H54 (cell line): ENCODE results near the gene UACA.
"Not testable (repeated sequence)": the region's sequence is repeated elsewhere in the genome, so short reads cannot be mapped to it uniquely, and the experiment has no call there.

ENCODE experiments used
- DNase-seq: peaks from one replicate; pipeline ENCODE4 v3.0.0; 2011; ENCODE audit warnings: low spot score, mixed read lengths; ENCODE audit not compliant: insufficient read length
- FAIRE-seq: peaks from 3 replicates; lab custom pipeline; 2011; peaks lifted over from hg19 to GRCh38; lab: Jason Lieb, UNC
- POLR2A ChIP-seq: IDR thresholded peaks from 2 replicates; pipeline ENCODE4 v1.6.1; 2011; ENCODE audit warnings: low read depth, mild to moderate bottlenecking, low read length

Gene UACA

DNA sequence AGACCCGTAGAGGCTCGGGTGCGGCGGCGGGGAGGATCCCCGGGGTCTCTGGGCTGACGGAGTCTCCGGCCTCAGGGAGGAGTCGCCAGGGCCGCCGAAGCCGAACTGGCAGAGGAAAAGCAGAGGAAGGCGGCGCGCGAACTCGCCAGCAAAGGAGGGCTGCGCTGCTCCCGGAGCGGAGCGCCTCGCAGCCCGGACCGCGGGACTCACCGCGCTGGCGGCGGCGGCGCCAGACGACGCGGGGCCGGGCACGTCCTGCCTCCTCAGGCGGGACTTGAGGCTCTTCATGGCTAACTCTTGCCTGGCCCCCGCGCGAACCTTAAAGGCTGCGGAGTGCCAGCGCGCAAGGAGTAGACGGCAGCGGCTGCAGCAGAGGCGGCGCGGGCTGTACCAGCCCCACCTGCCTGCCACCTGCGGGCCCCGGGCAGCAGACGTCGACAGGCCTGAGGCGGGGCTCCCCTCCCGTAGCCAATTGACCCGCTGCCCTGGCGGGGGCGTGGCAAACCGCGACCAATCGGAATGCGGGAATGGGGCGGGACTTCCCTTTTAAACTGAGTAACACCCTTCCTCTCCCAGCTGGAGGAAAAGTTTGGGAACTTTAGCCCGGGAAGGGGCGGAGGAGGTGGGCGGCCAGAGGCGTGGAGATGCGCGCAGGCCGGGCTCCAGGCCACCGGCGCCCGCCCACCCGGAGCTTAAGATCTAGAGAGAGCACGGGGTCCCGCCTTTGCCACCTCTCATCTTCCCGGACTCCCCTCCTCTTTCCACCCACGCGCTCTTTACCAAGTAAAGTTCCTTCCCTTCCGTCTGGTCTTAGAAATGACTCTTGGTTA lies at the start of gene UACA:
TSS of gene UACA (minus strand) at position 439 of the 830 bp plus-strand sequence. CDS start at position 288, 151 bp downstream.
- peak; percentile 61 for FAIRE-seq
- peak; percentile 91 for TF ChIP-seq POLR2A
- peak; percentile 68 for DNase-seq

- DNase-seq (no peak), FAIRE-seq (no peak)
- no peak for TF ChIP-seq POLR2A
Observed at GRCh38 chr15:70812827-70813364, 49.5 kb upstream of the UACA start.

DNA sequence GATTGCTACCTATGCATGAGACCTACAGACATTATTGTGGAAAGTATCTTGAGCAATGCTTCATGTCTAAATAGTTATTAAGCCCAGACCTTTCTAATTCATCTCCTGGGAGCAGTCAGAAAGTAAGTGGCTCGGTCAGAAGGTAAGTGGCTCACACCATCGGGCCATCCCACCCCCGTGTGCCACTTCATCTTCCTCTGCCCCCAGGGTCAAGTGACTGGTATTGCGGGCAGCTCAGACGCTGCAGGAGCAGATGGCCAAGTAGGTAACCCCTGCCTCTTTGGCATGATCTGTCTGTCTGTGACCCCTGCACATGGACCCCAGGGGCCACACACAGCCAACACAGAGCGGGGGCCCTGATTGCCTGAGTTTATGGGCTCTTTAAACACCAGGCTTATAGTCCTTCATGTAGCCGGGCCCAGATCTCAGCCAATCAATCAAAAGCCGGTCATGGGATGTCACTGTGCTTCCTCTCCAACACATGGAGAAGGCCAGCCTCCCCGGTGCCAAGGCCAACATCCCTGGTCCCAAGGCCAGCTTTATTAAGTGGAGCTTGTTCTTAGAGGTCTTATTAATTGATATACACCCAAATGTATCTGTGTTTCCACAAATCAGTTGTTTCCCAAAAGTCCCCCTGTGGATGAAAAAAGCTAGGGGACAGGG lies 47.7 kb upstream of the UACA start:
- no peak for TF ChIP-seq POLR2A
- FAIRE-seq: no peak
- DNase-seq: no peak

- FAIRE-seq (no peak), DNase-seq (no peak)
- TF ChIP-seq POLR2A: no peak
Observed at GRCh38 chr15:70806992-70807712, 43.8 kb upstream of the UACA start.

- DNase-seq, FAIRE-seq: not testable (repeated sequence)
Observed at GRCh38 chr15:70804388-70804787, 41.0 kb upstream of the UACA start.

- DNase-seq (peak; percentile 37), FAIRE-seq (no peak)
- TF ChIP-seq POLR2A: no peak
Observed at GRCh38 chr15:70802629-70803028, 39.3 kb upstream of the UACA start.

DNA sequence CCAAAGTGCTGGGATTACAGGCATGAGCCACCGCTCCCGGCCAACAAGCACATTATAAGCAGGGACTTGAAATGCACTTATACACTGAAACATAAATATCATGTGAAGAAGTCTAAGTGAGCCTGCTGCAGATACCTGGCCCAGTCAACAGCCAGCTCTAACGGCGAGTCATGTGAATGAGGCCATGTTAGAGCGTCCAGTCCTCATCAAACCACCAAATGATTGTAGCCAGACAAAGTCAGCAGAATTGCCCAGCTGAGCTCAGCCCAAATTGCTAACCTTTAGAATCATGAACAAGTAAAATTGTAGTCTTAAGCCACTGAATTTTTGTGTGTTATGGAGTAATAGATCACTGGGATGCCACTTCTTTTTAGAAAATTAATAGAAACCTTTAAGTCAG lies 37.8 kb upstream of the UACA start:
- DNase-seq (no peak), FAIRE-seq (no peak)
- no peak for TF ChIP-seq POLR2A

DNA sequence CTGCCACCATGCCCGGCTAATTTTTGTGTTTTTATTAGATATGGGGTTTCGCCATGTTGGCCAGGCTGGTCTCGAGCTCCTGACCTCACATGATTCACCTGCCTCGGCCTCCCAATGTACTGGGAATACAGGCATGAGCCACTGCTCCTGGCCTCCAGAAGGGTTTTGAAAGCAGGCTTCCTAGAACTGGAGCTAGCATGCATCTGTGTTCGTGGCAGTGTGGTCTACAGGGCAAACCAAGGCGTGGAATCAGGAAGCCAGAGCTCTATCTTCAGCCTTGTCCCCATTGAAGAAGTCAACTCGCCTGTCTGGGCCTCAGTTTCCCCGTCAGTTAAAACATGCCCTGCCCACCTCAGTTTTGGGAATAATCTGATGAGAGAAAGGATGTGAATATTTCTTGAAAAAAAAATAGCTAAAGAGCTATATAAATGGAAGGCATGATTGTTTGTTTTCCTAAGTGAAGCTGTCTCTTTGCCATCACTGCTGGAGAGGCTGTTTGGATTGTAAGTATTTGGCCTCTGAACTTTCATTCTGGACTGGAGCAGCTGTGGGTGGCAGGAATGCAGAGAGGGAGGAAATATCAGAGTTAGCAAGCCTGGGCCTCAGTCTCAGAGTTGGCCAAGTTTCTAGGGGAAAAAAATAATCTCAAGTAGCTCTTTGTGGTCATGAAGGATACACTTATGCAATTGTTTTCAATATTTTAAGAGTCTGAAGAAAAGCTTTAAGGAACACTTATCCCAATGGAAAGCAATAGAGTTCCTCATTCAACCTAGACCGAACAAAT lies 36.5 kb upstream of the UACA start:
- no peak for TF ChIP-seq POLR2A
- DNase-seq (no peak), FAIRE-seq (no peak)

- DNase-seq (no peak), FAIRE-seq (no peak)
- TF ChIP-seq POLR2A: no peak
Observed at GRCh38 chr15:70797464-70797863, 34.1 kb upstream of the UACA start.

GRCh38 chr15:70796516-70797310 lies 33.4 kb upstream of the UACA start:
- DNase-seq (no peak), FAIRE-seq (no peak)
- TF ChIP-seq POLR2A: no peak

DNA sequence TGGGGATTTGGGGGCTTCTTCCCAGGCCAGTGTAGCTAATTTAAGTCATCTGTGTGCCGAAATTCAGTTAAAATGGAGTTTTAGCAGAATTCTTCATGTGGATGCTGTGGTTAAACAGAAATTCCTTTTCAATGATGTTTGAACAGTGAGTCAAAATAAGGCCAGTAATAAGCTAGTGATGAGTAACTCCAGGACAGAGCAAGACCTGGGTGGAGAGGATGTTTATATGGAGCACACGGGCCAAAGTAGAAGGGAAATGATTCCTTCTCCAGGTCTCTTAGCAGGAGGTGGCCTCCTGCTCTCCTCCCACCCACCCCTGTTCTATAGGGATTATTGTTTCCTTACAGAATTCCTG lies 31.9 kb upstream of the UACA start:
- FAIRE-seq: peak; percentile 48
- no peak for TF ChIP-seq POLR2A
- peak; percentile 55 for DNase-seq

DNA sequence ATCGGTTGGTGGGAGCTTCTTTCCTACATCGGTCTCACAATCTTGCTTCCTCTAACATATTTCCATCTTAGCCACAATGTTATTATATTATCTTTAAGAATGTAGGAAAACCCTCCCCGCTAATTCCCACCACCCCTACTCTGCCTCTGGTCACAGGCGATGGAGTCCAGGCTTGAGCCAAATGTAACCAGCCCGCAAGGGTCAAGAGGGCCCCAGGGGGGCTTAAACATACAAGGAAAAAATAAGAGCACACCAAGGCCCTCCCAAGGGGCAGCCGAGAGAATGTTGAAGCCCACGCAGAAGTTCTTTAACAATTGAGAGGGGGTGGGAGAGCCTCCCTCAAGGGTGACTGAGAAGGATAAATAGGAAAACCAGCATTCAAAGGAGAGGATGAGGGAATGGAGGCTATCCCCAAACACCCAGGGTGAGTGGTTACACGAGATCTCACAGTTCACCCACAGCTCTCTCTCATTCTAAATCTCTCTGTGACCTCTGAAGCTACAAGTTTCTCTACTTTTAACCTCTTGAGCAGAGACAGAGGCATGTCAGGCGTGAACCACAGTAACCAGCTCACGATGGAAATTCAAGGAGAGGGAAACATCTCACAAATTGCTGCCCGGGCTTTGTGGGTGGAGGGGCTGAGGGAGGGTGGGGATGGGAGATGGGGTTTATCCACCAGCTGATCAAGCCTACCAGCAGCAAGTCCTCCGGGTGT lies 31.4 kb upstream of the UACA start:
- TF ChIP-seq POLR2A: no peak
- no peak for FAIRE-seq
- no peak for DNase-seq
